ENCODE measurements around the gene CAVIN3. TPM values are rescaled to one million over a fixed set of nuclear protein-coding genes. Genes with fewer than 3 reads are reported as not detected.

Gene CAVIN3
- total and polyA plus RNA-seq, 9 of the 15 experiments (the other 6 are each of a cell fraction or from before 2014, with no cell fraction given): 0.13 TPM; not detected in 8

GRCh38 chr11:6300325-6300724 lies 20.0 kb downstream of the CAVIN3 start (continued):
- TF ChIP-seq ZBTB49 (CRISPR knock-in tag; IDR thresholded peaks at IDR 0.05; ENCODE audit: borderline replicate concordance) (no peak), SMARCA5 (IDR thresholded peaks at IDR 0.05) (no peak), ARID1B (IDR thresholded peaks at IDR 0.05) (no peak), ARID2 (IDR thresholded peaks at IDR 0.05) (no peak), RBM14 (IDR thresholded peaks at IDR 0.05; ENCODE audit: borderline replicate concordance, insufficient read depth, low read depth, low read length) (no peak), ZNF23 (CRISPR knock-in tag; IDR thresholded peaks at IDR 0.05) (no peak), MBD2 (IDR thresholded peaks at IDR 0.05; ENCODE audit: borderline replicate concordance, low read depth) (no peak)

- POLR2A ChIA-PET: no interaction called here
- FAIRE-seq: no peak
- Histone ChIP-seq H3K9me3 (replicated peaks; ENCODE audit: control insufficient read depth, insufficient read depth, low read depth, low read length) (no peaks in the 10 kb centered on the region), H3K4me1 (replicated peaks in 1 of 2; ENCODE audit: control insufficient read depth in 2 of 2, insufficient read depth in 2 of 2, low read length in 2 of 2) (no peaks in the 10 kb centered on the region), H3K27me3 (ENCODE audit: control insufficient read depth in 2 of 2, insufficient read depth in 2 of 2, low read length in 2 of 2) (peaks cover 20 to 27% of the 10 kb centered on the region in 2 experiments), H3K9me1 (ENCODE audit: control insufficient read depth, insufficient read depth, low read length) (no peaks in the 10 kb centered on the region), H3K36me3 (ENCODE audit: control insufficient read depth, insufficient read depth, low read length) (no peaks in the 10 kb centered on the region), H3K79me2 (ENCODE audit: control insufficient read depth, insufficient read depth, low read length) (no peaks in the 10 kb centered on the region), H3K27ac (ENCODE audit: extremely low read depth, low read depth, low read length) (no peak overlapping the region), H3K4me2 (ENCODE audit: insufficient read depth, low read length) (no peak overlapping the region), H2AFZ (ENCODE audit: low read depth, low read length) (no peak overlapping the region), H3K9ac (ENCODE audit: insufficient read depth in 1 of 2, low read depth in 2 of 2, low read length in 2 of 2) (no peak overlapping the region), H4K20me1 (replicated peaks; ENCODE audit: control insufficient read depth, insufficient read depth, low read length) (no peaks in the 10 kb centered on the region), H3K4me3 (no peak overlapping the region)
- TF ChIP-seq ARID4B (CRISPR knock-in tag; IDR thresholded peaks at IDR 0.05) (no peak), RAD21 (CRISPR knock-in tag; conservative IDR thresholded peaks at IDR 0.05 in 1 of 2, IDR thresholded peaks at IDR 0.05 in 1 of 2) (peak in 1 of 2 experiments; percentile 28; a peak in 1 of 4 replicates), CTCF (IDR thresholded peaks at IDR 0.05 in 2 of 3, conservative IDR thresholded peaks at IDR 0.05 in 1 of 3; ENCODE audit: insufficient read depth in 2 of 3, low read depth in 1 of 3, low read length in 3 of 3) (peak; percentile 49 to 98 (median 85)), KDM1A (IDR thresholded peaks at IDR 0.05) (no peak), HDAC3 (IDR thresholded peaks at IDR 0.05; ENCODE audit: borderline replicate concordance, partially characterized antibody) (no peak)
- intact Hi-C loops (cut with micrococcal nuclease) (loop anchor here (5.0 kb wide), 1 partner anchor 64 kb away; no protein-coding TSS in a partner anchor), in situ Hi-C loops (cut with MboI) (no loop called here)
- CTCF ChIA-PET (ENCODE audit: low intra/inter-chr PET ratio): no interaction called here
- 0% methylated on average over 4 of the region's 4 CpGs for whole genome bisulfite sequencing (ENCODE audit: insufficient coverage, low coverage, missing lambda C conversion rate)
- BruUV-seq (replicated peaks): no TSS peak
- DNase-seq (ENCODE audit: extremely low read depth in 1 of 4, low spot score in 3 of 4): peak in 1 of 4 experiments; percentile 12
- ATAC-seq: peak; percentile 82
These were observed 21.7 kb downstream of the CAVIN3 start for GRCh38 chr11:6298605-6299004.

Data from K562 (cell line).